Mesendoderm (in vitro differentiated cells): ENCODE results near the gene TCP10L.
A peak's percentile ranks its signal among the peaks of the same experiment; 100 is the strongest.
"Not testable (repeated sequence)": the region's sequence is repeated elsewhere in the genome, so short reads cannot be mapped to it uniquely, and the experiment has no call there.

Source experiments
- DNase-seq: peaks from one replicate; pipeline ENCODE4 v3.0.0; 2013
- H2AK5ac ChIP-seq: 2 replicates; pipeline ENCODE4 v1.6.1; 2013; ENCODE audit warnings: low read length, inconsistent platforms
- H2BK120ac ChIP-seq: 2 replicates; pipeline ENCODE4 v1.6.1; 2013; ENCODE audit warnings: low read depth, mild to moderate bottlenecking, low read length, moderate library complexity, mixed read lengths
- H2BK15ac ChIP-seq: replicated peaks from 2 replicates; pipeline ENCODE4 v1.6.1; 2013; ENCODE audit warnings: low read depth, mild to moderate bottlenecking, moderate library complexity
- H2BK5ac ChIP-seq: 2 replicates; pipeline ENCODE4 v1.6.1; 2013; ENCODE audit warnings: low read length, inconsistent platforms
- H3K18ac ChIP-seq: 2 replicates; pipeline ENCODE4 v1.6.1; 2013; ENCODE audit warnings: mild to moderate bottlenecking, low read length, mixed read lengths
- H3K23ac ChIP-seq: one replicate; pipeline ENCODE4 v1.6.1; 2013; ENCODE audit warnings: low read length
- H3K27ac ChIP-seq: 2 replicates; pipeline ENCODE4 v1.5.1; 2013; ENCODE audit warnings: low read depth, mild to moderate bottlenecking, inconsistent platforms, low read length, moderate library complexity
- H3K27me3 ChIP-seq: 2 replicates; pipeline ENCODE4 v1.6.1; 2013; ENCODE audit warnings: low read length, control low read depth, mild to moderate bottlenecking, inconsistent platforms; ENCODE audit not compliant: insufficient read depth, poor library complexity
- H3K36me3 ChIP-seq: 2 replicates; pipeline ENCODE4 v1.6.1; 2013; ENCODE audit warnings: low read length, inconsistent platforms; ENCODE audit not compliant: control insufficient read depth, insufficient read depth
- H3K4ac ChIP-seq: one replicate; pipeline ENCODE4 v1.6.1; 2013; ENCODE audit warnings: low read depth, mild to moderate bottlenecking, low read length, moderate library complexity
- H3K4me1 ChIP-seq: 2 replicates; pipeline ENCODE4 v1.6.1; 2013; ENCODE audit warnings: low read depth, low read length, inconsistent platforms; ENCODE audit not compliant: control insufficient read depth
- H3K4me2 ChIP-seq: 2 replicates; pipeline ENCODE4 v1.6.1; 2013; ENCODE audit warnings: low read length
- H3K4me3 ChIP-seq: 2 replicates; pipeline ENCODE4 v1.5.1; 2013; ENCODE audit warnings: mild to moderate bottlenecking, low read length
- H3K56ac ChIP-seq: one replicate; pipeline ENCODE4 v1.6.1; 2013; ENCODE audit warnings: low read length
- H3K79me1 ChIP-seq: 2 replicates; pipeline ENCODE4 v1.6.1; 2013; ENCODE audit warnings: low read length, inconsistent platforms
- H3K79me2 ChIP-seq: 2 replicates; pipeline ENCODE4 v1.6.1; 2013; ENCODE audit warnings: mild to moderate bottlenecking, low read length; ENCODE audit not compliant: control insufficient read depth, insufficient read depth
- H3K9ac ChIP-seq: 2 replicates; pipeline ENCODE4 v1.6.1; 2013; ENCODE audit warnings: low read length, inconsistent platforms
- H4K5ac ChIP-seq: one replicate; pipeline ENCODE4 v1.6.1; 2013; ENCODE audit warnings: low read length
- H4K8ac ChIP-seq: one replicate; pipeline ENCODE4 v1.6.1; 2013; ENCODE audit warnings: low read depth, mild to moderate bottlenecking, control low read depth, low read length, moderate library complexity
- WGBS: extraction: QIAGEN DNeasy Blood & Tissue Kit; methylation state at CpG from one replicate; pipeline ENCODE4 v1.1.7; 2013; ENCODE audit warnings: low lambda C conversion rate, missing lambda C conversion rate; ENCODE audit not compliant: insufficient coverage; ENCODE audit errors: extremely low coverage; 5-methylcytosine and 5-hydroxymethylcytosine counted together

Gene TCP10L

GRCh38 chr21:32566741-32567389 is 18.5 kb downstream of the TCP10L start:
- Histone ChIP-seq H2AK5ac (no peak overlapping the region), H2BK15ac (no peak overlapping the region), H2BK120ac (no peak overlapping the region), H2BK5ac (no peak overlapping the region), H3K4me2 (no peak overlapping the region), H3K79me1 (no peaks in the 10 kb centered on the region), H3K18ac (no peak overlapping the region), H3K4me1 (peaks cover 3% of the 10 kb centered on the region), H3K36me3 (no peaks in the 10 kb centered on the region), H3K23ac (no peak overlapping the region), H3K79me2 (no peaks in the 10 kb centered on the region), H3K9ac (no peak overlapping the region), H3K56ac (no peak overlapping the region), H4K8ac (no peak overlapping the region), H3K4ac (no peak overlapping the region), H3K4me3 (no peak overlapping the region), H4K5ac (no peak overlapping the region), H3K27ac (no peak overlapping the region), H3K27me3 (no peaks in the 10 kb centered on the region)
- no CpG with 5 or more reads among the region's 5 CpGs for WGBS
- no peak for DNase-seq

- H2AK5ac ChIP-seq: no peak overlapping the region
- no peak overlapping the region for H4K5ac ChIP-seq
- no peak overlapping the region for H3K23ac ChIP-seq
- H4K8ac ChIP-seq: no peak overlapping the region
- H3K4ac ChIP-seq: no peak overlapping the region
- no CpG with 5 or more reads among the region's 2 CpGs for WGBS
- no peak overlapping the region for H3K27ac ChIP-seq
- H3K4me2 ChIP-seq: no peak overlapping the region
- H2BK5ac ChIP-seq: no peak overlapping the region
- no peaks in the 10 kb centered on the region for H3K36me3 ChIP-seq
- no peak overlapping the region for H3K4me3 ChIP-seq
- H3K27me3 ChIP-seq: no peaks in the 10 kb centered on the region
- H3K18ac ChIP-seq: no peak overlapping the region
- H3K79me1 ChIP-seq: no peaks in the 10 kb centered on the region
- no peaks in the 10 kb centered on the region for H3K79me2 ChIP-seq
- peaks cover 4% of the 10 kb centered on the region for H3K4me1 ChIP-seq
- no peak overlapping the region for H2BK120ac ChIP-seq
- H3K9ac ChIP-seq: no peak overlapping the region
- no peak overlapping the region for H2BK15ac ChIP-seq
- no peak overlapping the region for H3K56ac ChIP-seq
- no peak for DNase-seq
These were observed 19.4 kb downstream of the TCP10L start for GRCh38 chr21:32565856-32566465.

GRCh38 chr21:32562915-32563314 is 22.4 kb downstream of the TCP10L start:
- Histone ChIP-seq H4K8ac (no peak overlapping the region), H3K23ac (no peak overlapping the region), H2BK15ac (no peak overlapping the region), H3K27ac (no peak overlapping the region), H3K27me3 (no peaks in the 10 kb centered on the region), H3K4me3 (no peak overlapping the region), H3K4ac (no peak overlapping the region), H3K36me3 (no peaks in the 10 kb centered on the region), H3K79me1 (no peaks in the 10 kb centered on the region), H2BK5ac (no peak overlapping the region), H3K4me2 (no peak overlapping the region), H3K4me1 (peaks cover 4% of the 10 kb centered on the region), H2AK5ac (no peak overlapping the region), H3K79me2 (no peaks in the 10 kb centered on the region), H3K18ac (no peak overlapping the region), H3K9ac (no peak overlapping the region), H3K56ac (no peak overlapping the region), H4K5ac (no peak overlapping the region), H2BK120ac (no peak overlapping the region)
- no peak for DNase-seq
- WGBS: no CpG with 5 or more reads among the region's 2 CpGs

GRCh38 chr21:32562426-32562825 is 22.9 kb downstream of the TCP10L start:
- H3K4ac ChIP-seq: no peak overlapping the region
- H4K5ac ChIP-seq: no peak overlapping the region
- WGBS: no CpG with 5 or more reads among the region's 5 CpGs

GRCh38 chr21:32561476-32561875 is 23.8 kb downstream of the TCP10L start:
- not testable (repeated sequence) for H3K9ac ChIP-seq, H4K5ac ChIP-seq, H4K8ac ChIP-seq, H3K18ac ChIP-seq, H3K27me3 ChIP-seq, H2BK5ac ChIP-seq, H3K4me3 ChIP-seq, H2BK15ac ChIP-seq, H3K79me1 ChIP-seq, H3K36me3 ChIP-seq, H3K23ac ChIP-seq, H3K27ac ChIP-seq, H2BK120ac ChIP-seq, H2AK5ac ChIP-seq, H3K4me1 ChIP-seq, H3K4ac ChIP-seq, H3K79me2 ChIP-seq, H3K56ac ChIP-seq, H3K4me2 ChIP-seq
- peak; percentile 58 for DNase-seq
- no CpG with 5 or more reads among the region's 1 CpG for WGBS

More at GRCh38 chr21:32562426-32562825, 22.9 kb downstream of the TCP10L start:
- Histone ChIP-seq H2BK5ac (no peak overlapping the region), H3K18ac (peak overlapping the region; percentile 68), H3K9ac (no peak overlapping the region), H3K79me1 (no peaks in the 10 kb centered on the region), H2BK120ac (no peak overlapping the region), H3K4me3 (no peak overlapping the region), H2AK5ac (no peak overlapping the region), H3K56ac (no peak overlapping the region), H4K8ac (peak overlapping the region; percentile 56), H3K27me3 (no peaks in the 10 kb centered on the region), H3K4me1 (peaks cover 4% of the 10 kb centered on the region), H3K4me2 (no peak overlapping the region), H2BK15ac (no peak overlapping the region), H3K27ac (no peak overlapping the region), H3K36me3 (no peaks in the 10 kb centered on the region), H3K23ac (no peak overlapping the region), H3K79me2 (no peaks in the 10 kb centered on the region)
- DNase-seq: peak; percentile 65

GRCh38 chr21:32560896-32561295 is 24.4 kb downstream of the TCP10L start:
- Histone ChIP-seq H3K27ac (no peak overlapping the region), H2BK5ac (no peak overlapping the region), H3K56ac (no peak overlapping the region), H3K4ac (no peak overlapping the region), H4K8ac (no peak overlapping the region), H2BK15ac (no peak overlapping the region), H2AK5ac (no peak overlapping the region), H3K79me1 (no peaks in the 10 kb centered on the region), H3K4me2 (no peak overlapping the region), H3K18ac (no peak overlapping the region), H3K23ac (no peak overlapping the region), H2BK120ac (no peak overlapping the region), H3K4me1 (peaks cover 4% of the 10 kb centered on the region), H3K36me3 (no peaks in the 10 kb centered on the region), H4K5ac (no peak overlapping the region), H3K9ac (no peak overlapping the region), H3K4me3 (no peak overlapping the region), H3K79me2 (no peaks in the 10 kb centered on the region), H3K27me3 (no peaks in the 10 kb centered on the region)
- DNase-seq: no peak
- no CpG with 5 or more reads among the region's 3 CpGs for WGBS
